AG09319 (cell line): Measurements from ENCODE around the gene SNAP29.

Source experiments
- DNase-seq: peaks from one replicate; pipeline ENCODE4 v3.0.0-alpha.2; 2010; ENCODE audit warnings: low read depth; ENCODE audit errors: extremely low read depth
- TF ChIP-seq, protein P1 (sequence below): IDR thresholded peaks from 2 replicates; pipeline ENCODE4 v1.5.1; 2011; ENCODE audit warnings: low read depth, mild to moderate bottlenecking, inconsistent platforms, low read length, moderate library complexity

SNAP29 gene

DNA sequence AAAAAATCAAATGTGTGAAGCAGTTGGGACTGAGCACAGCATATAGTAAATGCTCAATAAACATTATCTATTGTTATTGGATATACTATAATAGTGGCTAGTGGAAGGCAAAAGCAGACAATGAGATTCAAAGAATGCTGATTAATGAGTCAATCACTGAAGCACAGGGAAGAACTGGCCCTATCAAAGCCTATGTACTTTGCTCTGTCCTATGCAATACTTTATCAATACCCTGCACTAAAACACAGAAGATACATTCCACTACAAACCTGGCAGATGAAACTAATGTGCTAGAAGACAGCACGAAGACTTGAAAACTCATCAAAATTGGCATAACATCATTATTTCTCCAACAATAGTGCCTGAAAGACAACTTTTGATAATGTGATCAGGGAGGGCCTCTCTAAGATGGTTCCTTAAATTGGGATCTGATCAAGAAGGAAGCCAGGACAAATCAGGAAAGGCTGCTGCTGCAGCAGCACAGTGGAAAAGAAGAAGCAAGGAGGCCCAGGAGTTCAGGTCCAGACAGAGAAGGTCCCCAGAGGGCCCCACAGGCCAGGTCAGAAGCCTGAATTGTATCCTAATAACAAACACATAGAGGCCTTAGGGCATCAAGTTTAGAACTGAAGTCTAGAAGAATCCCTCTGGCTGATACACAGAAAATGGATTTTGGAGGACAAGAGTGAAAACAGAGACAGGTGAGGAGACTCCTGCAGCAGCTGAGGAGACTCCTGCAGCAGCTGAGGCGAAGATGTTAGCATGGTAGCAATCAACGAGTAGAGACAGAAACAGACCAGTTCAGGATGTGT, 18.8 kb upstream of the SNAP29 start:
- no peak for DNase-seq
- TF ChIP-seq, protein P1, sequence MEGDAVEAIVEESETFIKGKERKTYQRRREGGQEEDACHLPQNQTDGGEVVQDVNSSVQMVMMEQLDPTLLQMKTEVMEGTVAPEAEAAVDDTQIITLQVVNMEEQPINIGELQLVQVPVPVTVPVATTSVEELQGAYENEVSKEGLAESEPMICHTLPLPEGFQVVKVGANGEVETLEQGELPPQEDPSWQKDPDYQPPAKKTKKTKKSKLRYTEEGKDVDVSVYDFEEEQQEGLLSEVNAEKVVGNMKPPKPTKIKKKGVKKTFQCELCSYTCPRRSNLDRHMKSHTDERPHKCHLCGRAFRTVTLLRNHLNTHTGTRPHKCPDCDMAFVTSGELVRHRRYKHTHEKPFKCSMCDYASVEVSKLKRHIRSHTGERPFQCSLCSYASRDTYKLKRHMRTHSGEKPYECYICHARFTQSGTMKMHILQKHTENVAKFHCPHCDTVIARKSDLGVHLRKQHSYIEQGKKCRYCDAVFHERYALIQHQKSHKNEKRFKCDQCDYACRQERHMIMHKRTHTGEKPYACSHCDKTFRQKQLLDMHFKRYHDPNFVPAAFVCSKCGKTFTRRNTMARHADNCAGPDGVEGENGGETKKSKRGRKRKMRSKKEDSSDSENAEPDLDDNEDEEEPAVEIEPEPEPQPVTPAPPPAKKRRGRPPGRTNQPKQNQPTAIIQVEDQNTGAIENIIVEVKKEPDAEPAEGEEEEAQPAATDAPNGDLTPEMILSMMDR = no peak

DNA sequence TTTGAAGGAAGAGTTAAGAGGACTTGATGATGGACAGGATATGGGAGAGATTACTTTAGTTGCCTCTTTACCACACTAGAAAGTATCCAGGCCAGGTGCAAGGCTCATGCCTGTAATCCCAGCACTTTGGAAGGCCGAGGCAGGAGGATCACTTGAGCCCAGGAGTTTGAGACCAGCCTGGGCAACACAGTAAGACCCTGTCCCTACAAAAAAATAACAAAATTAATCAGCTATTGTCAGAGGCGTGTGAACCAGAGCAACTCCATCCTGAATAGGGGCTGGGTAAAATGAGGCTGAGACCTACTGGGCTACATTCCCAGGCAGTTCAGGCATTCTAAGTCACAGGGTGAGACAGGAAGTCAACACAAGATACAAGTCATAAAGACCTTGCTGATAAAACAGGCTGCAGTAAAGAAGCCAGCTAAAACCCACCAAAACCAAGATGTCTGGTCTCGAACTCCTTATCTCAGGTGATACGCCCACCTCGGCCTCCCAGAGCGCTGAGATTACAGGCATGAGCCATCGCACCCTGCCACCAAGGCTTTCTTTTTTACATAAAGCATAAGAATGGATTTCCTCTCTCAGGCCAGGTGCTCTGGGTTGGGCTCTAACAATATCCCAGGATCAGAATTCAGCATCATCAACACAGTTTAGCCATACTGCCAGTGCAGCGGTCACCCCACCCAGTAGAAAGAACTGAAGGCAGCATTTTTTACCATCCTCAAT, 18.0 kb upstream of the SNAP29 start:
- DNase-seq = no peak
- TF ChIP-seq, protein P1 = no peak

DNA sequence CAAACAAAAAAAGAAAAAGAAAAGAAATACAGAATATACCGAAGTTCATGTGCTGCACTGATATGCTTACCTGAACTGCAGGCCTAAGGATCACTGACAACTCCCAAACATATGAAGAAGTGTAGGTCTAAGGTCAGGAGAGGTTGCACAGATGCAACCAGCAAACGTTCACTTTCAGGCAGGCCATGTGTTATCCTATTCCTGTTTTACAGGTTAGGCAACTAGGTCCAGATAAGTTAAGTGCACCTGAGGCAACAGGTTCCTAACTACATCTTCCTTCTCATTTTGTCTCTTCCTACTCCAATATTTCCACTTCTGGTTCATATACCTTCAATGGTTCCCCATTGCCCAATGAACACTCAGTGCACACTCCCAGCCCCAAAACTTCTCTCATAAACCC, 15.3 kb upstream of the SNAP29 start:
- no peak for DNase-seq
- TF ChIP-seq, protein P1 = no peak

DNA sequence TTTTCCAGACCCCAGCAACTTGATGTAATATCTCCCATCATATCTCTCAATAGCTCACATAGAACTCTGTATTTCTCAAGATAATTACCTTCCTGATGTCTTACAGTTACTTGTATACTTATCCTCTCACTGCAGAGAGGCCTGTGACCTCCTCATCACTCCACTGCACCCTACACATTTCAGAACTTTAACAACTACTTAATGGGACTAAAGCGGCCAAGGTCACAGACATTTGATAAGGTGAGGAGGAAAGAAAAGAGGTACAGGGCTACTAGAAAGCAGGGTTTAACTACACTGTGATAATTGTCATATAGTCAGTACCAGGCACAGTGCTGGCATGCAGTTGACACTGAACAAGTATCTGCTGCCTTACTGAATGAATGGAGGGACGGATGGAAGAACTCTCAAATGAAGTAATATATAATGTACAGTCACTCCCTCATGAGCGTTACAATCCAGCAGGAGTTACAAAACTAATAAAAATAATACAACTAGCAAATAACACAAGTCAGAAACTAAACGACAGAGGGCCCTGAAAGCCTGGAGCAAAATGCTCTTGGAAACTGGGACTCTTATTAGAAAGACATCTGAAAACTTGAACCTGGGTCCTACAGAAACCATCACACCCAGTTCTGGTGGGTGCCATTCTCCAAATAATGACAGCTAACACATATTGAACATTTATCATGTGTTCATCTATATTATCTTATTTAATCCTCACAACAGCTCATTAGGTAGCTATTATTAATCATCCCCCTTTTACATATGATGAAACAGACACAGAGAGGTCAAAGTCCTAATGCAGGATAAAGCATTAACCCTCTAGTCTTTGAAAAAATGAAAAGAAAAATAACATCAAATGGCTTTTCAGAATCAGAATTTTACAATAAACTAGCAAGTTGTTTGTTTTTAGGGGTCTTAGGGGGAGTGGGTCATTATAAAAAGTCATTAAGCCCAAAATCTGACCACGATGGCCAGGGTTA, 14.5 kb upstream of the SNAP29 start:
- TF ChIP-seq, protein P1 = no peak
- no peak for DNase-seq

DNA sequence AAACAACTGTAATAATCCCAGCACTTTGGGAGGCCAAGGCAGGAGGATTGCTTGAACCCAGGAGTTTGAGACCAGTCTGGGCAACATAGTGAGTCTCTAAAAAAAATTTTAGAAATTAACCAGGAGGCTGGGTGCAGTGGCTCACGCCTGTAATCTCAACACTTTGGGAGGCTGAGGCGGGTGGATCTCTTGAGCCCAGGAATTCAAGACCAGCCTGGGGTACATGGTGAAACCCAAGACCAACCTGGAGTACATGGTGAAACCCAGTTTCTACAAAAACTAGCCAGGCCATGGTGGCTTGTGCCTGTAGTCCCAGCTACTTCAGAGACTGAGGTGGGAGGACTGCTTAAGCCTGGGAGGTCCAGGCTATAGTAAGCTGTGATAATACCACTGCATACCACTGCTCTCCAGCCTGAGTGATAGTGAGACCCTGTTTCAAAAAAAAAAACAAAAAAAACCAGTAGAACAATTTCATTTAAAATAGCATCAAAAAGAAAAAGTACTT, 11.4 kb upstream of the SNAP29 start:
- no peak for DNase-seq

DNA sequence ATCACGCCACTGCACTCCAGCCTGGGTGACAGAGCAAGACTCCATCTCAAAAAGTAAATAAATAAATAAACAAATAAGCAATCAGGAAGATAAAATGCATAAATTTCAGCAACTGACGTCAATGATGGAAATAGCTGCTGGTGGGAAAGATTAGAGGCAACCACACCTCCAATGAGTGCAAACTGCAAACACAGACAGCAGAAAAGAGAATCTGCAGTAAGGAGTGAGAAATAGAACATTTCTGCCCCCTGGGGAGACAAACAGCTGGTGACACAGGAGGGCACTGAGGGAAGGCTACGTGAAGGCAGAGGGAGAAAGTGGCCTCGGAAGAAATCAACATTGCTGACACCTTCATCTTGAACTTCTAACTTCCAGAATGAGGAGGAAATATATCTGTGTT, 6.7 kb upstream of the SNAP29 start:
- DNase-seq = no peak
- TF ChIP-seq, protein P1 = no peak

More for the DNA sequence above, 11.4 kb upstream of the SNAP29 start:
- TF ChIP-seq, protein P1 = no peak
